ENCODE measurements around the gene IQGAP2. TPM values are rescaled to one million over a fixed set of nuclear protein-coding genes. Genes with fewer than 3 reads are reported as not detected.
"Not testable (repeated sequence)": the region's sequence is repeated elsewhere in the genome, so short reads cannot be mapped to it uniquely, and the experiment has no call there.

The IQGAP2 gene
- total and polyA plus RNA-seq, 2 donors from 2014 or later: 23.2 to 35.8 TPM

DNA sequence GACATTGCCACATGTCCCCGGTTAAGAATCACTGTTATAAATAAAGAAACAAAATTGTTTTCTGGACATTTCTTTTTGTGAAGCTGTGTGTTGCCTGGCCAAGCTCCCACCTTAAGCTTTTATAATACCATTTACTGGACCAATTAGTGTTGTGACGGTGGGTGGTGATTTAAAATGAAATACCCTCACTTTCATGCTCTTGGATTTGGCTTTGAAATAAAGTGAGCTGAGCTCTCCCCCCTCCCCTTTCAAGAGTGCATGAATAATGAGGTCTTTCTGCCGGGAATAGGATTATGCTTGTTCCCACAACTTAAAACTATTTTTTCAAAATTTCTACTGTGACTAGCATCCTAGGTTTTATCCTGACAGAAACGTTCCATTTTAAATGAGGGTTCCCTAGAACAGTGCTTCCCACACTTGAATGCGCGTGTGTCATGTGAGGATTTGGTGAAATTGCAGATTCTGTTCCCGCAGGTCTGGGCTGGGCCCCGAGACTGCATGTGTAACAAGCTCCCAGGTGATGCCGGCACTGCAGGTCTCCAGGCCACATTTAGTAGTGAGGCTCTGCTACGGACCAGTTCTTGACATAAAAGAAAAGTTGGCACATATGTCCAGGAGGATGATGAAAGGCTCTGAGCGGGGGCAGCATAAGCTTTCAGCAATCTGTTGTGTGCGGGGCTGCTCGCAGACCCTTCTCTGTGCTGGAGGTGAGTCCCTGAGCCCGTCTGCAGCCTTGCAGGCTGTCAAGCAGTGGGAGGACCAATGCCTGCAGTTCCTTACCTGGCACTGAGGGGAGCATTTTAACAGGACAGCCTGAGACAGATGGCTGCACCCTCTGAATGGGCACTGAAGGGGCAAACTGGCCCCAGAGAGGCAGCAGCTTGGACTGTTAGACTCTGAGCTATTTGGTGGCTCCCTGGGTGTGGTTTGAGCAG, 24.4 kb downstream of the IQGAP2 start:
- Histone ChIP-seq H3K36me3 (ENCODE audit: control insufficient read depth in 2 of 3, insufficient read depth in 3 of 3, low read length in 3 of 3) (no peaks in the 10 kb centered on the region), H3K4me1 (ENCODE audit: control insufficient read depth in 2 of 3, insufficient read depth in 2 of 3, low read depth in 1 of 3, low read length in 3 of 3) (peaks cover 7 to 15% (median 12%) of the 10 kb centered on the region in 3 donors), H3K27me3 (ENCODE audit: control insufficient read depth, insufficient read depth, low read length) (no peaks in the 10 kb centered on the region), H3K27ac (ENCODE audit: low read depth in 2 of 2, low read length in 2 of 2) (no peak overlapping the region), H3K9ac (ENCODE audit: low read length in 3 of 3) (peak overlapping the region in 1 of 3 donors; percentile 40), H3K9me3 (ENCODE audit: control insufficient read depth in 2 of 3, insufficient read depth in 1 of 3, low read length in 3 of 3) (peaks cover 0 to 1% (median 0%) of the 10 kb centered on the region in 3 donors), H3K4me3 (ENCODE audit: low read length in 3 of 3) (no peak overlapping the region)
- FAIRE-seq (no peak), DNase-seq (peak in 1 of 5 donors; percentile 26)
- TF ChIP-seq, protein P1, sequence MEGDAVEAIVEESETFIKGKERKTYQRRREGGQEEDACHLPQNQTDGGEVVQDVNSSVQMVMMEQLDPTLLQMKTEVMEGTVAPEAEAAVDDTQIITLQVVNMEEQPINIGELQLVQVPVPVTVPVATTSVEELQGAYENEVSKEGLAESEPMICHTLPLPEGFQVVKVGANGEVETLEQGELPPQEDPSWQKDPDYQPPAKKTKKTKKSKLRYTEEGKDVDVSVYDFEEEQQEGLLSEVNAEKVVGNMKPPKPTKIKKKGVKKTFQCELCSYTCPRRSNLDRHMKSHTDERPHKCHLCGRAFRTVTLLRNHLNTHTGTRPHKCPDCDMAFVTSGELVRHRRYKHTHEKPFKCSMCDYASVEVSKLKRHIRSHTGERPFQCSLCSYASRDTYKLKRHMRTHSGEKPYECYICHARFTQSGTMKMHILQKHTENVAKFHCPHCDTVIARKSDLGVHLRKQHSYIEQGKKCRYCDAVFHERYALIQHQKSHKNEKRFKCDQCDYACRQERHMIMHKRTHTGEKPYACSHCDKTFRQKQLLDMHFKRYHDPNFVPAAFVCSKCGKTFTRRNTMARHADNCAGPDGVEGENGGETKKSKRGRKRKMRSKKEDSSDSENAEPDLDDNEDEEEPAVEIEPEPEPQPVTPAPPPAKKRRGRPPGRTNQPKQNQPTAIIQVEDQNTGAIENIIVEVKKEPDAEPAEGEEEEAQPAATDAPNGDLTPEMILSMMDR (IDR thresholded peaks at IDR 0.05; ENCODE audit: borderline replicate concordance, extremely low read depth, insufficient read depth): no peak
- intact Hi-C loops (cut with DNase I): no loop called here

DNA sequence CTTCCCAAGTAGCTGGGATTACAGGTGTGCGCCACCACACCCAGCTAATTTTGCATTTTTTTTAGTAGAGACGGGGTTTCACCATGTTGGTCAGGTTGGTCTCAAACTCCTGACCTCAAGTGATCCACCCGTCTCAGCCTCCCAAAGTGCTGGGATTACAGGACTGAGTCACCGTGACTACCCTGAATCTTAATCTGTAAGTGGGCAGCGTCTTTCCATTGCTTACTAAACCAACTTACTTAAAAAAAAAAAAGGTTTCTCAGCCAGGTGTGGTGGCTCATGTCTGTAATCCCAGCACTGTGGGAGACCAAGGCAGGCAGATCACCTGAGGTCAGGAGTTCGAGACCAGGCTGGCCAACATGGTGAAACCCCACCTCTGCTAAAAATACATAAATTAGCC, 25.5 kb downstream of the IQGAP2 start:
- DNase-seq; H3K27ac ChIP-seq (ENCODE audit: low read depth in 2 of 2, low read length in 2 of 2); H3K9ac ChIP-seq (ENCODE audit: low read length in 3 of 3); intact Hi-C loops (cut with DNase I); H3K36me3 ChIP-seq (ENCODE audit: control insufficient read depth in 2 of 3, insufficient read depth in 3 of 3, low read length in 3 of 3); H3K27me3 ChIP-seq (ENCODE audit: control insufficient read depth, insufficient read depth, low read length); H3K4me3 ChIP-seq (ENCODE audit: low read length in 3 of 3); H3K9me3 ChIP-seq (ENCODE audit: control insufficient read depth in 2 of 3, insufficient read depth in 1 of 3, low read length in 3 of 3); FAIRE-seq: not testable (repeated sequence)
- H3K4me1 ChIP-seq (ENCODE audit: control insufficient read depth in 2 of 3, insufficient read depth in 2 of 3, low read depth in 1 of 3, low read length in 3 of 3): peaks cover 7 to 15% (median 14%) of the 10 kb centered on the region in 3 donors

DNA sequence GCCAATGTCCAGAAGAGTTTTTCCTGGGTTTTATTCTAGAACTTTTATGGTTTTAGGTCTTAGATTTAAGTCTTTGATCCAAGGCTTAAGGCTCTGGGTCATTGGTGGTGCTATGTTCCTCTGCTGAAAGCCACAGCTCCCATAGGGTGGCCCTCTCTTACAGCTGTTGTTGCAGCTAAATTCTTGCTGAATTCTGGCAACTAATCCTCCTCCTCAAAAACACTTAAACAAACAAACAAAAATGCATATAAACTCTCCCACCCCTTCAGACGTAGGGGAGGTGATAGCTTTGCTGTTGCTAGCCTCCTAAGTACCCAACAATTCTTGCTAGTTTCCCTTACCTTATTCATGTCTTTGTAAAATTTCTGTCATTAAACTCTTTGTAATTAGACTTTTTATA, 30.2 kb downstream of the IQGAP2 start:
- DNase-seq (peak in 1 of 5 donors; percentile 19), FAIRE-seq (no peak)
- no peaks in the 10 kb centered on the region for H3K36me3 ChIP-seq (ENCODE audit: control insufficient read depth in 2 of 3, insufficient read depth in 3 of 3, low read length in 3 of 3)
- intact Hi-C loops (cut with DNase I): no loop called here
- TF ChIP-seq, protein P1 (IDR thresholded peaks at IDR 0.05; ENCODE audit: borderline replicate concordance, extremely low read depth, insufficient read depth): no peak
- peaks cover 0 to 3% (median 0%) of the 10 kb centered on the region in 3 donors for H3K4me1 ChIP-seq (ENCODE audit: control insufficient read depth in 2 of 3, insufficient read depth in 2 of 3, low read depth in 1 of 3, low read length in 3 of 3)
- H3K4me3 ChIP-seq (ENCODE audit: low read length in 3 of 3): no peak overlapping the region
- no peaks in the 10 kb centered on the region for H3K9me3 ChIP-seq (ENCODE audit: control insufficient read depth in 2 of 3, insufficient read depth in 1 of 3, low read length in 3 of 3)
- no peaks in the 10 kb centered on the region for H3K27me3 ChIP-seq (ENCODE audit: control insufficient read depth, insufficient read depth, low read length)
- H3K27ac ChIP-seq (ENCODE audit: low read depth in 2 of 2, low read length in 2 of 2): no peak overlapping the region
- H3K9ac ChIP-seq (ENCODE audit: low read length in 3 of 3): no peak overlapping the region

DNA sequence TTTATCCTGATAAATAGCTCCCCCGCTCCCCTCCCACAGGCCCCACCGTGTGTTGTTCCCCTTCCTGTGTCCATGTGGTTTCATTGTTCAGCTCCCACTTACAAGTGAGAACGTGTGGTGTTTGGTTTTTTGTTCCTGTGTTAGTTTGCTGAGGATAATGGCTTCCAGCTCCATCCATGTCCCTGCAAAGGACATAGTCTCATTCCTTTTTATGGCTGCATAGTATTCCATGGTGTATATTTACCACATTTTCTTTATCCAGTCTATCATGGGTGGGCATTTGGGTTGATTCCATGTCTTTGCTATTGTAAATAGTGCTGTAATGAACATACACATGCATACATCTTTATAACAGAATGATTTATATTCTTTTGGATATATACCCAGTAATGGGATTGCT, 34.4 kb downstream of the IQGAP2 start:
- H3K4me1 ChIP-seq (ENCODE audit: control insufficient read depth in 2 of 3, insufficient read depth in 2 of 3, low read depth in 1 of 3, low read length in 3 of 3); H3K9ac ChIP-seq (ENCODE audit: low read length in 3 of 3); H3K36me3 ChIP-seq (ENCODE audit: control insufficient read depth in 2 of 3, insufficient read depth in 3 of 3, low read length in 3 of 3); intact Hi-C loops (cut with DNase I); H3K4me3 ChIP-seq (ENCODE audit: low read length in 3 of 3); H3K27me3 ChIP-seq (ENCODE audit: control insufficient read depth, insufficient read depth, low read length); FAIRE-seq; DNase-seq; H3K27ac ChIP-seq (ENCODE audit: low read depth in 2 of 2, low read length in 2 of 2); H3K9me3 ChIP-seq (ENCODE audit: control insufficient read depth in 2 of 3, insufficient read depth in 1 of 3, low read length in 3 of 3): not testable (repeated sequence)

Measured in kidney (tissue), 14 donors.